GM03348 (cell line): ENCODE results near the gene NUP42.
"Not testable (repeated sequence)": the region's sequence is repeated elsewhere in the genome, so short reads cannot be mapped to it uniquely, and the experiment has no call there.

Experiments used
- DNase-seq: peaks from one replicate; pipeline ENCODE4 v3.0.0; 2012; ENCODE audit warnings: low spot score

Gene NUP42

GRCh38 chr7:23181684-23182553 is at the start of gene NUP42:
NUP42 (plus strand) TSS chr7:23182048; CDS start chr7:23182086, 38 bp downstream.
- peak; percentile 96 for DNase-seq

GRCh38 chr7:23133797-23134196 is 48.1 kb upstream of the NUP42 start:
- DNase-seq, result no peak

GRCh38 chr7:23135755-23136154 is 46.1 kb upstream of the NUP42 start:
- DNase-seq, result no peak

- DNase-seq, result no peak
Observed at GRCh38 chr7:23136216-23136615, 45.6 kb upstream of the NUP42 start.

GRCh38 chr7:23157679-23158078 is 24.2 kb upstream of the NUP42 start:
- no peak for DNase-seq

- no peak for DNase-seq
Observed at GRCh38 chr7:23158546-23158945, 23.3 kb upstream of the NUP42 start.

GRCh38 chr7:23161482-23161881 is 20.4 kb upstream of the NUP42 start:
- DNase-seq, result no peak

- DNase-seq, result no peak
Observed at GRCh38 chr7:23164846-23165245, 17.0 kb upstream of the NUP42 start.

- DNase-seq, result no peak
Observed at GRCh38 chr7:23165316-23165715, 16.5 kb upstream of the NUP42 start.

- no peak for DNase-seq
Observed at GRCh38 chr7:23167691-23168090, 14.2 kb upstream of the NUP42 start.

GRCh38 chr7:23168111-23168885 is 13.6 kb upstream of the NUP42 start:
- no peak for DNase-seq

GRCh38 chr7:23175938-23176337 is 5.9 kb upstream of the NUP42 start:
- DNase-seq, result no peak

GRCh38 chr7:23183279-23184012 is 1.6 kb downstream of the NUP42 start:
- DNase-seq, result no peak

GRCh38 chr7:23184291-23184690 is 2.4 kb downstream of the NUP42 start:
- no peak for DNase-seq

- peak; percentile 73 for DNase-seq
Observed at GRCh38 chr7:23184709-23185359, 3.0 kb downstream of the NUP42 start.

- DNase-seq, result no peak
Observed at GRCh38 chr7:23185980-23186379, 4.1 kb downstream of the NUP42 start.

- no peak for DNase-seq
Observed at GRCh38 chr7:23191022-23191421, 9.2 kb downstream of the NUP42 start.

GRCh38 chr7:23193650-23194227 is 11.9 kb downstream of the NUP42 start:
- DNase-seq, result not testable (repeated sequence)

- DNase-seq, result no peak
Observed at GRCh38 chr7:23196306-23196705, 14.5 kb downstream of the NUP42 start.

GRCh38 chr7:23197745-23198144 is 15.9 kb downstream of the NUP42 start:
- DNase-seq, result not testable (repeated sequence)

- DNase-seq, result no peak
Observed at GRCh38 chr7:23200331-23200730, 18.5 kb downstream of the NUP42 start.

- no peak for DNase-seq
Observed at GRCh38 chr7:23204241-23204640, 22.4 kb downstream of the NUP42 start.
